Measurements from ENCODE around the gene MED27.

The MED27 gene

GRCh38 chr9:131844745-131845118, 234.9 kb downstream of the MED27 start:
- Histone ChIP-seq H3K4me3 (ENCODE audit: severe bottlenecking) (no peak overlapping the region), H3K9me3 (ENCODE audit: severe bottlenecking) (no peaks in the 10 kb centered on the region), H3K36me3 (ENCODE audit: low read depth) (no peaks in the 10 kb centered on the region), H3K4me1 (ENCODE audit: insufficient read depth, poor library complexity, severe bottlenecking) (no peaks in the 10 kb centered on the region), H3K27ac (ENCODE audit: poor library complexity, severe bottlenecking) (no peak overlapping the region), H3K27me3 (ENCODE audit: insufficient read depth, poor library complexity, severe bottlenecking) (peaks cover 4% of the 10 kb centered on the region)
- DNase-seq (ENCODE audit: low spot score) (no peak), ATAC-seq (ENCODE audit: low read depth) (no peak)
- TF ChIP-seq CTCF (IDR thresholded peaks at IDR 0.05; ENCODE audit: poor library complexity, severe bottlenecking), result no peak

DNA sequence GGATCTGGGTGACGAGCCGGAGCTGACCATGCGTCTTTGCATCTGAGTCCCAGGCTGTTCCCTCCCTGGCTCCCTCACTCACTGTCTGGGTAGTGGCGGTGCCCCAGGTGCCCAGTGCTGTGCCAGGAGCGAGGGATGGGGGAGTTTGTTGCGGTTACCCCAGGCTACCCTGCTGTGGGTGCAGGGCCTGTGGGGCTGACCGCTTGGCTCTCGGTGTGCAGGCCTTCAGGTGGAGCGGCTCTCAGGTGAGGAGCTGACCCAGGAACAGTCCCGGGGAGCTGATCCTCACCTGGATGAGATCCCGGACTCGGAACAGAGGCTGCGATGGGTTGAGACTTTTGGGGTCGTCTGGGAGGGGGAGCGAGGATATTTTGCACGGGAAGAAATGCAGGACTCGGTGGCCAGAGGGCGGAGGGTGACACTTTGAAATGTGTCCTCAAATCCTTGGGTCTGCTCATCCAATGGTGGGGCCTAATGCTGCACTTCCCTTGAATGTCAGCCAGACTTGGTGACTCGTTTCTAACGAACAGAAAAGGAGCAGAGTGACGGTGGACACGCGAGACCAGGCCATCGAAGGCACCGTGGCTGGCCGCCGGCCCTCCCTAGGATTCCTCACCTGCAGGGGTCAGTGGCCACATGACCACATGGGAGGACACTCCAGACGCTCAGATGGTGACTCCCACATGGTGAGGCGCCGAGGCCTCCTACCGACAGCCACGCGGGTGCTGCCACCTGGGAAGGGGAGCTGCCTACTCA, 235.5 kb downstream of the MED27 start:
- TF ChIP-seq CTCF (IDR thresholded peaks at IDR 0.05; ENCODE audit: poor library complexity, severe bottlenecking), result no peak
- Histone ChIP-seq H3K9me3 (ENCODE audit: severe bottlenecking) (no peaks in the 10 kb centered on the region), H3K27me3 (ENCODE audit: insufficient read depth, poor library complexity, severe bottlenecking) (peaks cover 4% of the 10 kb centered on the region), H3K4me3 (ENCODE audit: severe bottlenecking) (no peak overlapping the region), H3K4me1 (ENCODE audit: insufficient read depth, poor library complexity, severe bottlenecking) (no peaks in the 10 kb centered on the region), H3K36me3 (ENCODE audit: low read depth) (no peaks in the 10 kb centered on the region), H3K27ac (ENCODE audit: poor library complexity, severe bottlenecking) (no peak overlapping the region)
- no peak for DNase-seq (ENCODE audit: low spot score)
- ATAC-seq (ENCODE audit: low read depth), result no peak

DNA sequence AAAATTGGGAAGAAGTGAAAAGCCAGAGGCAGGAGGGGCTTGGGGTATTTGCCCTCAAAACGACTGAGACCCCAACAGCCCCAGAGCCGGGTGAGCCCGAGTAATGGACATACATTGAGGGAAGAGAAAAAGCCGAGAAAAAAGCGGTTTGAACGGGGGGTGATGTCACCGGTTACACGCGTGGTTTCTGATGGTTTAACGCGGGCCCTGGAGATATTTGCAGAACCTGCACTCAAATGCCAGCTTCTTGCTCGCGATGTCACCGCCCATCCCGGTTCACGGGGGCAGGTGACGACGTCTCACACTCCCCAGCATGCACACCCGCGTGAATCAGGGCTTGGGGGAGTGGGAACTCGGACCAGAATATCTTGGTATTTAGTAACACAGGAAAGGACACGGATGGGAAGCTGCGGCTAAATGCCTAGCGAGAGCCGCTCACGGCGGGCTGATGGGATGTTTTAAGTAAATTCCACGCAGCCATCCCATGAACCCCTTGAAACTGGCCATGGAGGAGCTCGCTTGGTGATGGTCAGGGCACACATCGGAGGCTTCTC, 237.8 kb downstream of the MED27 start:
- Histone ChIP-seq H3K27ac (ENCODE audit: poor library complexity, severe bottlenecking) (no peak overlapping the region), H3K9me3 (ENCODE audit: severe bottlenecking) (no peaks in the 10 kb centered on the region), H3K27me3 (ENCODE audit: insufficient read depth, poor library complexity, severe bottlenecking) (peaks cover 4% of the 10 kb centered on the region), H3K4me1 (ENCODE audit: insufficient read depth, poor library complexity, severe bottlenecking) (no peaks in the 10 kb centered on the region), H3K4me3 (ENCODE audit: severe bottlenecking) (no peak overlapping the region), H3K36me3 (ENCODE audit: low read depth) (no peaks in the 10 kb centered on the region)
- no peak for TF ChIP-seq CTCF (IDR thresholded peaks at IDR 0.05; ENCODE audit: poor library complexity, severe bottlenecking)
- DNase-seq (ENCODE audit: low spot score), result no peak
- no peak for ATAC-seq (ENCODE audit: low read depth)

DNA sequence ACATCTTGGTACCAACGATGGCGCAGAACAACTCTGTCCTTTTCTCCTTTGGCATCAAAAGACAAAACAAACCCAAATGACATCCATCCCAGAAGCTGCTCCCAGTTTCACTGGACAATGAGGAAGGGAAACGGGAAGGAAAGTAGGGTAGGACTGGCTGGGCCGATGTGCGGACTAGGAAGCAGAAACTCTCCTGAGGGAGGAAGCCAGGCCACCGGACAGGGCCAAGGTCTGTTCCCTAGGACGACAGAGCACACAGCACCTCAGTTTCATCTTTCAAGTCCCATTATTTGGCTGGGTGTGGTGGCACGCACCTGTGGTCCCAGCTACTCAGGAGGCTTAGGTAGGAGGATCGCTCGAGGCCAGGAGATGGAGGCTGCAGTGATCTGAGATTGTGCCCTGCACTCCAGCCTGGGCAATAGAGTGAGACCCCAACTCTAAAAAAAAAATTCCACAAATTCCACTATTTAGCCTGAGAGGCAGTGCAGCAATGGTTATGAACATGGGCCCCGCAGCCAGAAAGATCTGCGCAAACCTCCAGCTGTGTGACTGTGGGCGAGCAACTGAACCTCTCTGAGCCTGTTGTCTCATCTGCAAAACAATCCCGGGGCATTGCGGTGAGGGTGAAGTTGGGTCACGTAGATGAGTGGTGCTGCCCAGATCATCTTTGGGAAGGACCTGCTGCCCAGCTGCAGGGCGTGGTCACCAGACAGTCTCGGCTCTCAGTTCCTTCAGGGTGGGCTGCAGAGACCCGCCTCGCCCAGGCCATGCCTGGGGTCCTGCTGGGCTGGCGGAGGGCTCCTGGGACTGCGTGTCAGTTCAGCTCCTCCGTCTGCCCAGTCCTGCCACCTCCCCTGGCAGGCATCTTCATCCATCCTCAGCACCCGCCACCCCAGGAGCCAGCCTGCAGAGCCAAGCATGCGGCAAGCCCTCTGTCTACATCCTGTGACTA, 238.6 kb downstream of the MED27 start:
- Histone ChIP-seq H3K27me3 (ENCODE audit: insufficient read depth, poor library complexity, severe bottlenecking) (peaks cover 4% of the 10 kb centered on the region), H3K36me3 (ENCODE audit: low read depth) (no peaks in the 10 kb centered on the region), H3K4me1 (ENCODE audit: insufficient read depth, poor library complexity, severe bottlenecking) (no peaks in the 10 kb centered on the region), H3K4me3 (ENCODE audit: severe bottlenecking) (no peak overlapping the region), H3K27ac (ENCODE audit: poor library complexity, severe bottlenecking) (no peak overlapping the region), H3K9me3 (ENCODE audit: severe bottlenecking) (no peaks in the 10 kb centered on the region)
- DNase-seq (ENCODE audit: low spot score), result no peak
- no peak for TF ChIP-seq CTCF (IDR thresholded peaks at IDR 0.05; ENCODE audit: poor library complexity, severe bottlenecking)
- no peak for ATAC-seq (ENCODE audit: low read depth)

All from RWPE2 (cell line).